Parathyroid adenoma (tissue), 2 donors: ENCODE data around the gene PKP4.

Experiments used
- H2AFZ ChIP-seq: fragments of 300-600 bp; sonication (generic); one replicate; pipeline ENCODE4 v1.7.0; 2017; ENCODE audit warnings: antibody characterized with exemption, mild to moderate bottlenecking
- H3K27ac ChIP-seq: fragments of 300-600 bp; sonication (generic); one replicate; pipeline ENCODE4 v1.7.0; 2017
- H3K27me3 ChIP-seq: fragments of 300-600 bp; sonication (generic); one replicate; pipeline ENCODE4 v1.7.0; 2017; ENCODE audit warnings: low read length; ENCODE audit not compliant: control insufficient read depth, insufficient read depth
- H3K36me3 ChIP-seq: fragments of 300-600 bp; sonication (generic); one replicate; pipeline ENCODE4 v1.7.0; 2017; ENCODE audit warnings: low read length; ENCODE audit not compliant: control insufficient read depth, insufficient read depth
- H3K4me1 ChIP-seq: fragments of 300-600 bp; sonication (generic); one replicate; pipeline ENCODE4 v1.7.0; 2017; ENCODE audit warnings: control low read depth
- H3K4me2 ChIP-seq: fragments of 300-600 bp; sonication (generic); one replicate; pipeline ENCODE4 v1.7.0; 2017; ENCODE audit warnings: low read length
- H3K4me3 ChIP-seq: fragments of 300-600 bp; sonication (generic); one replicate; pipeline ENCODE4 v1.7.0; 2017; ENCODE audit warnings: low read depth, low read length
- H3K79me2 ChIP-seq: fragments of 300-600 bp; sonication (generic); one replicate; pipeline ENCODE4 v1.7.0; 2017; ENCODE audit warnings: control low read depth
- H3K9ac ChIP-seq: fragments of 300-600 bp; sonication (generic); one replicate; pipeline ENCODE4 v1.7.0; 2017; ENCODE audit warnings: mild to moderate bottlenecking
- H3K9me3 ChIP-seq: fragments of 300-600 bp; sonication (generic); one replicate; pipeline ENCODE4 v1.7.0; 2017; ENCODE audit warnings: low read length; ENCODE audit not compliant: control insufficient read depth
- TF ChIP-seq, protein P1 (sequence below): fragments of 300-600 bp; sonication (generic); IDR thresholded peaks from one replicate; pipeline ENCODE4 v1.7.0; 2017; ENCODE audit warnings: antibody characterized with exemption, mild to moderate bottlenecking
- donor health status: primary hyperparathyroidism.

PKP4 gene, protein sequence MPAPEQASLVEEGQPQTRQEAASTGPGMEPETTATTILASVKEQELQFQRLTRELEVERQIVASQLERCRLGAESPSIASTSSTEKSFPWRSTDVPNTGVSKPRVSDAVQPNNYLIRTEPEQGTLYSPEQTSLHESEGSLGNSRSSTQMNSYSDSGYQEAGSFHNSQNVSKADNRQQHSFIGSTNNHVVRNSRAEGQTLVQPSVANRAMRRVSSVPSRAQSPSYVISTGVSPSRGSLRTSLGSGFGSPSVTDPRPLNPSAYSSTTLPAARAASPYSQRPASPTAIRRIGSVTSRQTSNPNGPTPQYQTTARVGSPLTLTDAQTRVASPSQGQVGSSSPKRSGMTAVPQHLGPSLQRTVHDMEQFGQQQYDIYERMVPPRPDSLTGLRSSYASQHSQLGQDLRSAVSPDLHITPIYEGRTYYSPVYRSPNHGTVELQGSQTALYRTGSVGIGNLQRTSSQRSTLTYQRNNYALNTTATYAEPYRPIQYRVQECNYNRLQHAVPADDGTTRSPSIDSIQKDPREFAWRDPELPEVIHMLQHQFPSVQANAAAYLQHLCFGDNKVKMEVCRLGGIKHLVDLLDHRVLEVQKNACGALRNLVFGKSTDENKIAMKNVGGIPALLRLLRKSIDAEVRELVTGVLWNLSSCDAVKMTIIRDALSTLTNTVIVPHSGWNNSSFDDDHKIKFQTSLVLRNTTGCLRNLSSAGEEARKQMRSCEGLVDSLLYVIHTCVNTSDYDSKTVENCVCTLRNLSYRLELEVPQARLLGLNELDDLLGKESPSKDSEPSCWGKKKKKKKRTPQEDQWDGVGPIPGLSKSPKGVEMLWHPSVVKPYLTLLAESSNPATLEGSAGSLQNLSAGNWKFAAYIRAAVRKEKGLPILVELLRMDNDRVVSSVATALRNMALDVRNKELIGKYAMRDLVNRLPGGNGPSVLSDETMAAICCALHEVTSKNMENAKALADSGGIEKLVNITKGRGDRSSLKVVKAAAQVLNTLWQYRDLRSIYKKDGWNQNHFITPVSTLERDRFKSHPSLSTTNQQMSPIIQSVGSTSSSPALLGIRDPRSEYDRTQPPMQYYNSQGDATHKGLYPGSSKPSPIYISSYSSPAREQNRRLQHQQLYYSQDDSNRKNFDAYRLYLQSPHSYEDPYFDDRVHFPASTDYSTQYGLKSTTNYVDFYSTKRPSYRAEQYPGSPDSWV

DNA sequence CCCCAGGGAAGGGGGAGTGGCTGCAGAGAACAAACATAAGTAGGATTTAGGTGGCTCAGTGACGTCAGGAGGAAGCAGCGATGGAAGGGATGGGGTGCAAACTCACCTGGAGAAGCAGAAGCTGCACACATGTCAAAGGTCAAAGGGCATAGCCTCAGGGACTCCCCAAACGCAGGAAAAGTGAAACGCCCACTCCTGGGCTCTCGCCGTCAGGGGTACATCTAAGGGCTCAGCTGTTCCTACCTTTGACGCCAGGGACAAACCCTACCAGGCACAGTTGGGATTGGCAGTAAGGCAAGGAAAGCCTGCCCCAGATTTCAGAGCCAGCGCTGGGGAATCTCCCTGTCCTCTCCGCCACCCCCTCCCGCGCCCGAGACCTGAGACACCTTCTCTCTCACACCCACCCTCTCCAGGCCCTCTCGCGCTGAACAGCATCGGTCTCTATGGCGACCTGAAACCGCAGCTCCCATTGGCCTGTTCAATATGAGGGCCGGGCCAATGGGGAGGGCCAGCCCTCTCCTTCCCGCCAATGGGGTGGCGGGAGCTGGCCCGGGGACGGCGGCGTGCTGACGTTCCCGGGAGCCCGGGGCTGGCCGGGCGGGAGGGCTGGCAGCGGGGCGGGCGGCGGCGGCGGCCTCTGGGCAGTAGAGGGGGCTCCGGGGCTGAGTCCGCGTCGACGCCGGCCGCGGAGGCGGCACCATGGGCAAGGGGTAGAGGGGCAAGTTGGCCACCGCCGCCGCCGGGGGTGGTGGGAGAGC is at the start of gene PKP4, which contains the start of gene CCDC148:
TSS of gene PKP4 (plus strand) at position 644 of the 758 bp plus-strand sequence. CDS start 76,233 bp downstream, outside the sequence.
TSS of gene CCDC148 (minus strand) at position 445 of the 758 bp plus-strand sequence. CDS start at position 131, 314 bp downstream.
- Histone ChIP-seq H3K27ac (peak within 1 kb of the TSS; percentile 95), H3K79me2 (peaks cover 14% of the 10 kb centered on the region), H3K36me3 (no peaks in the 10 kb centered on the region), H3K27me3 (no peaks in the 10 kb centered on the region), H3K9ac (peak within 1 kb of the TSS; percentile 70), H3K4me3 (peak within 1 kb of the TSS; percentile 82), H3K4me2 (peak within 1 kb of the TSS; percentile 79), H3K9me3 (no peaks in the 10 kb centered on the region), H2AFZ (peak within 1 kb of the TSS; percentile 96), H3K4me1 (peaks cover 22% of the 10 kb centered on the region)
- TF ChIP-seq, protein P1, sequence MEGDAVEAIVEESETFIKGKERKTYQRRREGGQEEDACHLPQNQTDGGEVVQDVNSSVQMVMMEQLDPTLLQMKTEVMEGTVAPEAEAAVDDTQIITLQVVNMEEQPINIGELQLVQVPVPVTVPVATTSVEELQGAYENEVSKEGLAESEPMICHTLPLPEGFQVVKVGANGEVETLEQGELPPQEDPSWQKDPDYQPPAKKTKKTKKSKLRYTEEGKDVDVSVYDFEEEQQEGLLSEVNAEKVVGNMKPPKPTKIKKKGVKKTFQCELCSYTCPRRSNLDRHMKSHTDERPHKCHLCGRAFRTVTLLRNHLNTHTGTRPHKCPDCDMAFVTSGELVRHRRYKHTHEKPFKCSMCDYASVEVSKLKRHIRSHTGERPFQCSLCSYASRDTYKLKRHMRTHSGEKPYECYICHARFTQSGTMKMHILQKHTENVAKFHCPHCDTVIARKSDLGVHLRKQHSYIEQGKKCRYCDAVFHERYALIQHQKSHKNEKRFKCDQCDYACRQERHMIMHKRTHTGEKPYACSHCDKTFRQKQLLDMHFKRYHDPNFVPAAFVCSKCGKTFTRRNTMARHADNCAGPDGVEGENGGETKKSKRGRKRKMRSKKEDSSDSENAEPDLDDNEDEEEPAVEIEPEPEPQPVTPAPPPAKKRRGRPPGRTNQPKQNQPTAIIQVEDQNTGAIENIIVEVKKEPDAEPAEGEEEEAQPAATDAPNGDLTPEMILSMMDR = no peak

DNA sequence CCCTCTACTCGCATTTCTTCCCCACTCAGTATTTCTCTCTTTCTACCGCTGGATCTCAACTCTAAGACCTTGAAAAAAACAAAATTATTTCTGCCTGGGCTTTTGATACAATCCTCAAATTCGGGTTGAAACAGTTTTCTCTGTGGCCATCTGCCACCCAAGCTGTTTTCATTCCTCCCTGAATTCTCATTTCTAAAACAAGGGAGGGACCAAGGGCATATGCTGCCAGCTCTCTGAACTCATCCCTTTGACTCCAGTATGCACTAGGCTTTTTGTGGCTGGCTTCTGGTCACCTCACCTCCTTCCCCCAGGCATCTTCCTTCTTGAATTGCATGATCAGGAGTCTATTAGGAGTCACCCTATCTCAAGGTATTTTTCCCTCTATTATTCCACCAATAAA is 49.7 kb upstream of the PKP4 start:
- H3K9ac ChIP-seq = no peak overlapping the region
- no peak overlapping the region for H3K27ac ChIP-seq
- no peaks in the 10 kb centered on the region for H3K4me1 ChIP-seq
- H3K36me3 ChIP-seq = no peaks in the 10 kb centered on the region
- H3K9me3 ChIP-seq = no peaks in the 10 kb centered on the region
- H3K79me2 ChIP-seq = no peaks in the 10 kb centered on the region
- TF ChIP-seq, protein P1 = no peak
- H3K4me2 ChIP-seq = no peak overlapping the region
- no peaks in the 10 kb centered on the region for H3K27me3 ChIP-seq
- no peak overlapping the region for H3K4me3 ChIP-seq
- H2AFZ ChIP-seq = no peak overlapping the region

DNA sequence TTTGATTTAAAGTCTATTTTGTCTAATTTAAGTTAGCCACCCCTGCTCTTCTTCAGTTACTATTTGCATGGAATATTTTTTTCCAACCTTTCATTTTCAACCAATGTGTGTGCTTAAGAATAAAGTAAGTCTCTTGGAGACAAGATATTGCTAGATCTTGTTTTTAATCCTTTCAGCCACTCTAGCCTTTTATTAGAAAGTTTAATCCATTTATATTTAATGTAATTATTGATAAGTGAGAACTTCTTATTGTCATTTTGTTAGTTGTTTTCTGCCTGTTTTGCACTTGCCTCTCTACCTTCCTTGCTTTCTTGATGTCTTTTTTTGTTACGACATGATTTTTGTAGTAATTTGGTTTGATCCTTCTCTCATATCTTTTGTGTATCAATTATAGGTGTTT is 46.6 kb upstream of the PKP4 start:
- Histone ChIP-seq H3K4me1 (no peaks in the 10 kb centered on the region), H3K27ac (no peak overlapping the region), H2AFZ (no peak overlapping the region), H3K4me3 (no peak overlapping the region), H3K79me2 (no peaks in the 10 kb centered on the region), H3K9me3 (no peaks in the 10 kb centered on the region), H3K36me3 (no peaks in the 10 kb centered on the region), H3K9ac (no peak overlapping the region), H3K4me2 (no peak overlapping the region), H3K27me3 (no peaks in the 10 kb centered on the region)
- TF ChIP-seq, protein P1 = no peak

DNA sequence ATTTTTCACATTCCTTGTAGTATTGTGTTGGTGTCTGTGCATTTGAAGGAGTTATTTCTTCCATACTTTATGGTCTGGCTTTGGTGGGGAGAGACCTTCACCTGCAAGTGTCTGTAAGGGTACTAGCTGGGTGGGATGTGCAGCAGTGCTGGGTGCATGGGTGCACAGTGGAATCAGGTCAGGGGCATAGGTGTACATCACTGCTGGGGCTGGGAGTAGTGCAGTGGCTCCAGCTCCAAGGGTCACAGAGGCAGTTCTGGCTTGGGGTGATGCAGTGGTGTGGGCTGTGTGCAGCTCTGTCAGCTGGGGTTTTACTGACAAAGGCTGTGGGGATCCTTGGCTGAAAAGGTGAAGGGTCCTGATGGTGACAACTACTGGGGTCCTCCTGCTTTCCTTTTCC is 45.0 kb upstream of the PKP4 start:
- H2AFZ ChIP-seq = no peak overlapping the region
- H3K9ac ChIP-seq = no peak overlapping the region
- no peaks in the 10 kb centered on the region for H3K36me3 ChIP-seq
- no peak overlapping the region for H3K4me2 ChIP-seq
- no peaks in the 10 kb centered on the region for H3K4me1 ChIP-seq
- TF ChIP-seq, protein P1 = no peak
- peaks cover 4% of the 10 kb centered on the region for H3K79me2 ChIP-seq
- no peak overlapping the region for H3K27ac ChIP-seq
- no peaks in the 10 kb centered on the region for H3K9me3 ChIP-seq
- H3K27me3 ChIP-seq = no peaks in the 10 kb centered on the region
- H3K4me3 ChIP-seq = no peak overlapping the region
